GM19035 (cell line): ENCODE measurements around the gene KCNMA1.

ENCODE experiments used
- ATAC-seq: cut with Tn5 transposase; IDR thresholded peaks from one replicate; pipeline ENCODE4 v1.9.1; 2021; ENCODE audit not compliant: unreplicated experiment

KCNMA1 gene

GRCh38 chr10:77635402-77636227, 2.0 kb downstream of the KCNMA1 start:
- ATAC-seq: no peak

DNA sequence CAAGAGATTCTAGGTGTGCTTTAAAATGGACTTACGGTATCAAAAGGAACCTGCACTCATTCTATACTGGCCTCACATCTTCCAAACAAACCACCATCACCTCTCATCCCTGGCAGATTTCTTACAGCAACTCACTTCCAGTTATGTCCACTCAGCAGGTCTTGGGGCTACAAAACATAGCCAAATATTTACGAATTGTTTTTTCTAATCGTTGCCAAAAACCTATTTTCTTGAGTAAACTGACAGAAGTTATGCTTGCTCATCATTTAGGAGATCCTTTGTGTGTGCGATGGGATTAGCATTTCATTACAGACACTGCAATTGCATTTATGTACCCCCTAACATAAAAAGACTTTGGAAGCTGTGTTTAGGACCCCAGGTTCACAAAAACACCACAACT, 2.7 kb downstream of the KCNMA1 start:
- ATAC-seq: no peak

DNA sequence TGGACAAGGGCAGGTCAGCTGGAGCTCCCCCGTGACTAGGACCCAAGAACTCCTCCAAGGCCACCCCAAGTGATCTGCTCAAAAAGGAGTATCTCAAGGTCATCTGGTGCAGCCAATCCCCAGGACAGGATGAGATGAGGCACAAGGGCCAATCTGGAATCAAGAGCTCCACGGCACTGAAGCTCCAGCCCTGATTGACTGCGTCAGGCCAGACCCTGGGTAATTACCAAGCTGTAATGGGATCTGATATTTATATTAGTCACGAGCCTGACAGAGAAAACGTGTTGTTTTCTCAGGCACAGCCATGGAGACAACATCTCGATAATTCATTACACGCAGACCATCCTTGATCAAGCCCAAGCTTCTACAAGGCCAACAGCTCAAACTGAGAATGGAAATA, 4.2 kb downstream of the KCNMA1 start:
- no peak for ATAC-seq

DNA sequence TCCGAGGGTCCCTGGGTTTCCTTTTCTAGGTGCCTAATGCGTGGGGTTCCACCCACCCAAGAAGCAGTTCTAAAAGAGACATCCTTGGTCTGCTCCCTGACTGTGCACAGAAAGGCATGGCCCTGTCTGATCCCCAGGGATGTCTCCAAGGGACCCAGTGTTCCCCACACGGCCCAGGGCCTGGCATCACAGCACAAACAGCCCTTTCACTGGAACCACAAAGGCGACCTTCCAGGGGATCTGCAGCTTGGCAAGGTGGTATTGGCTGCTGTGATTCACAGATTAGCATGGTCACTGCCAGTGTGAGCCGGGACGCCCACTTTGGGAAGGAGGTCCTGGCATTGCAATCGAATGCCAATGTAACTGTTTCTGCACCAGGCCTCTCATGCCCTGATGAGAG, 6.4 kb downstream of the KCNMA1 start:
- no peak for ATAC-seq

DNA sequence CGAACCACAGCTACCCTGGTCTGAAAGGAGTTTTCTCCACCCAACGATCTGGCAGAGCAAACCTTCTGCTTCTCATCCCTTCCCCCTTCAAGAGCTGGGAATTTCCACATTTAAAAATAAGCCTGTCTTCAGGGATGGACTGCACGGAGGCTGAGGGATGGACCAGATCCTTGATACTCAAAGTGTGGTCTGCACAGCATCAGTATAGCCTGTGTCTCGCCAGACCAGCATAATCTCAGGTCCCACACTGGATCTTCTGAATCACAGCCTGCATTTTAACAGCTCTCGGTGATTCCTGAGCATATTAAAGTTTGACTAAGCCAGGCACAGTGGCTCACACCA, 7.1 kb downstream of the KCNMA1 start:
- no peak for ATAC-seq

GRCh38 chr10:77629775-77630506, 7.7 kb downstream of the KCNMA1 start:
- ATAC-seq: no peak

GRCh38 chr10:77628906-77629730, 8.5 kb downstream of the KCNMA1 start:
- ATAC-seq: no peak

DNA sequence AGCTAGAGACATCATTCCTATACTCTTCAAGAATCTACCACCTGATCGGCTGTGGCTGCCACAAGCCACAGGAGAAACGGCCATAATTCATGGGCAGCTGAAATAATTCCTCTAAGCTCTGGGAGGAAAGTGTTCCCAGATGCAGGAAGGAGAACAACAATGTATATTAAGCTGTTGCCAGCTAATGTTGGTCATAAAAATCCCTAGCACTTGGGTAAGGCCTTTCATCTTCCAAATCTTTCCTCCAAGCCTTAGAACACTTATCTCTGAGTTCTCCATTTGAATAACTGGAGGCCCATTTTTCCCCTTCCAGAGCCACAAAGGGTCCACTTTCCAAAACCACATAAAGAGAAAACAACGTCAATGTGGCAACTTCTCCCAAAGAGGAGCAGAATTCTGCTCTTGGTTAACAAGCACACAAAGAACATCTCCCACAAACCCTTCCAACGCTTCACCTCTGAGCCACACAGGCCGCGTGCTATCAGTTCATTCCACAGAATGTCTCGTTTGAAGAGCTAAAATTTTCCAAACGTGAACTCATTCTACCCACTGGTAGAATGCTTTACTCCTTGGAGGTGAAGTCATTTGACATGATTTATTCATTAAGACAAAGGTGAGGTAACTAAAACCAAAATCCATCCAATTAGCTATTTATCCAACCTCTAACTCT, 11.2 kb downstream of the KCNMA1 start:
- ATAC-seq: no peak

DNA sequence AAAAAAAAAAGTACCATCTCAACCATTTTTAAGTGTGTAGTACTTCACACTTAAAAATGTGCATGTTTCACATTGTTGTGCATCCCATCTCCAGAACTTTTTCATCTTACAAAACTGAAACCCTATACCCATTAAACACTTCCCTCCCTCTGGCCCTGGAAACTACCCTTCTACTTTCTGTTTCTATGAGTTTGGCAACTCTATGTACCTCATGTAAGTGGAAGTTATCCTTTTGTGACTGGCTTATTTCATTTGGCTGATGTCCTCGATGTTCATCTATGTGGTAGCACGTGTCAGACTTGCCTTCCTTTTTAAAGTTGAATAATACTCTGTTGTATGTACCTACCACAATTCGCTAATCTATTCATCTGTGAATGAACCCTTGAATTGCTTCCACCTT, 12.2 kb downstream of the KCNMA1 start:
- ATAC-seq: no peak

- no peak for ATAC-seq
Measured at GRCh38 chr10:77622889-77623291, 14.7 kb downstream of the KCNMA1 start.

DNA sequence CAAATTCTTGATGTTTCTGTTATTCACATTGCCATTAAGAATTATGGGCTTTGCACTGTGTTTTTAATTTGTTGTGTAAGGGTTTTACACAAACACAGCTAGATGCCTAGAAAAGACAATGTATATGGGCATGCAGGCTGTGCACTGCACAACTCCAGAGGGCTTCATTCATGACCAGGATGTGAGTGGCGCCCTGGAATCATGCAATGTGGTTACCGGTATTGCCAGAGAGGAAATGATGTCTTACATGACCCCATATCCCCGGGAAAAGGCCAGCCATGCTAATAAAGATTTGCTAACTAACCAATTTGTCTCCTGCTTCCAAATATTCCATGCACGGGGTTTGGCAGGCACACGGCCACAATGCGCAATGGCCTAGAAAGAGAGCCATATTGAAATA, 16.9 kb downstream of the KCNMA1 start:
- ATAC-seq: no peak

GRCh38 chr10:77619964-77620703, 17.5 kb downstream of the KCNMA1 start:
- no peak for ATAC-seq

DNA sequence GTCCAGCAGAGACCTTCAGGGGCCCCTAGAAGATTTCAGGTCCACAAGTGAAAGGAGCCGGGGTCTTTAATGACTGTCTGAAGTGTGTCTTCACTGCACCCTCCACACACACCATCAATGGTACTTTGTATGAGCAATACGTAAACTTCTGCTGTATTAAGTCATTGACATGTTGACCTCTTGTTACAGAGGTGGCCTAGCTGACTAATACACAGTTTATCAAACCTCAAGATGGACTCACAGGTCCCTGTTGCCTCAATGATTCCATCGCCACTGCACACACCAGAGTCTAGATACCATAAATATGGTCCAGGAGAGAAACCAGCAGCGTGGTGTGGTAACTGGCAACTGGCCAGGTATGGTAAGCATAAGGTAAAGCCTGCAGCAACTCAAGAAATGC, 19.5 kb downstream of the KCNMA1 start:
- ATAC-seq: no peak

GRCh38 chr10:77616766-77617165, 20.8 kb downstream of the KCNMA1 start:
- no peak for ATAC-seq

GRCh38 chr10:77614778-77615625, 22.6 kb downstream of the KCNMA1 start:
- ATAC-seq: no peak

DNA sequence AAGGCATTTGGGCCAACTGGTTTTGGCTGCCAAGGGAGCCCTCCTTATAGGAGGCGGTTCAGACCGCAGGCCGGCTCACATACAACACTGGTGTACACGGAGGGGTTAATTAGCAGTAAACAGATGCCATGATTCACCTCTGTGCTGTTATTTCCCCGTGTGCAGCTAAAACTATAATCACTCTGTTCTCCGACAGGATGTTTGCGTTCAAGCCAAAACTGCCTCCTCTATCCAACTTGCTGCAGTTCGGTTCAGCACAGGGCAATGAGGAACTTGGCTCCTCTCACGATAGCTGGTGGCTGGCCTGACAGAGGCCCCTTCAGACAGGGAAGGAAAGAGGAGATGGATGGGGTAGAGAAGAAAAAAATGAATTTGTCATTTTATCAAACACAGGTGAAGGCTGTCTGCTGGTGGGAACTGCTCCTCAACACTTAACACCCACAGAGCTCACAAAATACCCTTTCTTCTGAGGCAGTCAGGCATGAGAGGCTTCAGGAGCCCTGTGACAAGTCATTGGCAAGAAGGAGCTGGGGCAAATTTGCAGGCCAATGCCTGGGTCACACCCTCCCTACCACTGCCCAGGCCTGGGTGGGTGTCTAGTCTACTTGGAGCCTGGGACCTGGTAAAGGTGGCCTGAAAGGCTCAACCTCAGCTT, 24.0 kb downstream of the KCNMA1 start:
- ATAC-seq: no peak

- ATAC-seq: no peak
Measured at GRCh38 chr10:77611670-77612069, 25.9 kb downstream of the KCNMA1 start.

GRCh38 chr10:77611221-77611620, 26.4 kb downstream of the KCNMA1 start:
- no peak for ATAC-seq

- ATAC-seq: no peak
Measured at GRCh38 chr10:77609781-77610272, 27.8 kb downstream of the KCNMA1 start.
